ENCODE data around the gene CADPS.

CADPS gene

DNA sequence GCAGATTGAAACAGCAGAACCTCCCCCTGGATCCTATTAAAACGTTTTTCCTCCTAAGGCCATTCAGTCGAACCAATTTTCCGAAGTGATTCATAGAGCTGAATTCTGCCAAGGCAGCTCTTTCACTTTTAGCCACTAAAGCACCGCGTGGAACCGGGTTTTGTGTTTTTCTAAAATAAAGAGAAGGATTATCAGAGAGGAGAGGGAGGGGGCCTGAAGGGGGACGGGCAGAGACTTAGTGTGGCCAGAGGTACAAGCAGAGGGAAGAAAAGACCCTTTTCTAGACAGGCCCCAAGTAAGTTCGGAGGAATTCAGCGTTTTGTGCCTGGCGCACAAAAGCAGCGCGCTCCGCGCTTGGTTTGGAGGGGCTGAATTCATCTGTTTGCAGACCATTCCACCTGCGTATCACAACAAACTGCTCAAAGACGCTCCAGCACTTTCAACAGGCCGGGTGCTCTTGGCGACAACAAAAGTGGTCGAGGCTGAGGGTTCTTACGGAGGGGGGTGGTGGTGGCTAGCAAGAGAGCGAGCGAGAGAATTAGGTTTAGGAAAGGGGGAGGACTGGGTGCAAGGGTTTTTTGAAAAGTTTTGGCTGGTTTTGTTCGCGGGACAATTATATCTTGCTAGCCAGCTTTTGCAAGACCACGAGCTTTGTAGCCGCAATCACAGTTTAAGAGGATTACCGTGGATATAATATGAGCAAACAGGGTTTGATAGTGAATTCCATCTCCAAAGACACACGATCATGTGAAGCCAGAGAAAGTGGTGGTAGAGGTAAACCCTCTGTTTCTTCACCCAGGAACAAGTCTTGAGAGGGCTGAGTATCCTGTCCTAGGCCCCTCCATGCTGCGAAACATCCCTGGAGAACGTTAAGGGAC, 500.6 kb downstream of the CADPS start:
- no peak for DNase-seq (ENCODE audit: low read depth in 2 of 2)

GRCh38 chr3:62373714-62374333, 501.4 kb downstream of the CADPS start:
- no peak for DNase-seq (ENCODE audit: low read depth in 2 of 2)

GRCh38 chr3:62373215-62373614, 502.0 kb downstream of the CADPS start, which contains the start of gene FEZF2:
Gene FEZF2, minus strand, starts transcription at chr3:62373550. Its CDS starts 682 bp downstream, at chr3:62372868.
- DNase-seq (ENCODE audit: low read depth in 2 of 2), result no peak

GRCh38 chr3:62372621-62373041, 502.6 kb downstream of the CADPS start:
- DNase-seq (ENCODE audit: low read depth in 2 of 2), result no peak

DNA sequence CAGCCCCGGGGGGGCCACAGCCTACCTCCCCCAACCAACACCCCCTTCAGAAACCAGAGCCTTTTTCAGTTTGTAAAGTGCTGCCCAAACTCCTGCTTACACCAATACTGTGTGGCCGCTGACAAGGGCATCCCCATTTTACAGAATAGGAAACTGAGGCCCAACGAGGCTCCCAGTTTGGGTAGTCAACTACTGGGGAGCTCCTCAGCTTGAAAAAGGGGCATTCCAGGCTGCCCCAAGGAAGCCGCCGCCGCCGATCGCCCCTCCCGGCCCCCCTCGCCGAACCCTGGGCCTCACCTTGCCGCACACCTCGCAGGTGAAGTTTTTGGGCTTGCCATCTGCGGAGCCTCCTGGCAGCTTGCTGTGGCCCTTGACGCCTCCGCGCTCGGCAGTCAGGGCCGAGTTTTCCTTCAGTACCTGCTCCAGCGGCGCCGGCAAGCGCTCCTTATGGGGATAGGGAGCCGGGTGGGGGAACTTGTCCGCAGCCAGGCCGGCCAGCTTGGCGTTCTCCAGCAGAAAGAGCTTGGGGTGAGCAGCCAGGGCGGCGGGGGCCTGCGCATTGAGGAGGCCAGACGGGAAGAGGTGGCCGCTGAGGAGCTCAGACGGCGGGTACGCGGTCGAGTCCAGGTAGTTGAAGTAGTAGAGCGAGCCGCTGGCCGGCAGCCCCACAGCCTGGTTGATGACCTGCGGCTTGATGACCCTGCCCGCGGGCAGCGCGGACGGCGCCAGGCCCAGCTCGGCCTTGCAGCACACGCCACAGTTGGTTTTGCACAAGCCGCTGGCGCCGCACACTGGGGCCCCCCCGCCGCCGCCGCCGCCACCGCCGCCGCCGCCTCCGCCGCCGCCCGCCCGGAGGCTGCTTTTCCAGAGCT, 503.3 kb downstream of the CADPS start:
- DNase-seq (ENCODE audit: low read depth in 2 of 2), result no peak

- DNase-seq (ENCODE audit: low read depth in 2 of 2), result no peak
These were observed 504.1 kb downstream of the CADPS start for GRCh38 chr3:62370858-62371719.

DNA sequence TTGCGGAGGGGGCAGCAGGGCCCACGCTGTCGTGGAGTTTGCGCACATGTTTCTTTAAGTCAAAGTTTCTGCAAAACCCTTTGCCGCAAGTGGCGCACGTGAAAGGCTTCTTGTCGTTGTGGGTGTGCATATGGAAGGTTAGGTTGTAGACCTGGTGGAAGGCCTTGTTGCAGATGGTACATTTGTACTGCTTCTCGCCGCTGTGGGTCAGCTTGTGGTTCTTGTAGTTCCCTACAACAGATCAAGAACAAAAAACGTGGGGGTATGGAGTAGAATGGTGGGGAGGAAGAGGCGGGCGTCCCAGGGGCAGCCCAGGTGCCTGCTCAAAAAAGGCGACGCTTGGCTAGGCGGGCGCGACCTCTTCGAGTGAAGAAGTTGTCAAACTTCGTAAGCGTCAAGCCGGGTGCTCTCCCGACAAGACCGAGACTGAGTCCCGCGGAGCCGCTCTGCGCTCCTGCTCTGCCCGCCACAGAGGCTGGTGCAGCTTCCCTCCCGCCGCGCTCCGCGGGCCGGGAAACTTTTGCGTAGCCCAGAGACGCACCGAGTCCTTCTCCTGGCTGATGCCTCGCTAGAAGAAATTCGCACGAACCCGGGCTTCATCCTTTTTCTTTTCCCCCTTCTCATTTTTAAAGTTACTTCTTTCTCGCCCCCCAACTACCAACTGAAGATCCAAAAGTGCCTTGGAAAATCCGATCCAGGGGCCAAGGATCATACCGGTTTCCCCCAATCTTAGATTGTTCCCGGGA, 504.9 kb downstream of the CADPS start:
- no peak for DNase-seq (ENCODE audit: low read depth in 2 of 2)

- no peak for DNase-seq (ENCODE audit: low read depth in 2 of 2)
These were observed 505.8 kb downstream of the CADPS start for GRCh38 chr3:62369476-62369743.

- DNase-seq (ENCODE audit: low read depth in 2 of 2), result no peak
These were observed 506.3 kb downstream of the CADPS start for GRCh38 chr3:62368705-62369475.

DNA sequence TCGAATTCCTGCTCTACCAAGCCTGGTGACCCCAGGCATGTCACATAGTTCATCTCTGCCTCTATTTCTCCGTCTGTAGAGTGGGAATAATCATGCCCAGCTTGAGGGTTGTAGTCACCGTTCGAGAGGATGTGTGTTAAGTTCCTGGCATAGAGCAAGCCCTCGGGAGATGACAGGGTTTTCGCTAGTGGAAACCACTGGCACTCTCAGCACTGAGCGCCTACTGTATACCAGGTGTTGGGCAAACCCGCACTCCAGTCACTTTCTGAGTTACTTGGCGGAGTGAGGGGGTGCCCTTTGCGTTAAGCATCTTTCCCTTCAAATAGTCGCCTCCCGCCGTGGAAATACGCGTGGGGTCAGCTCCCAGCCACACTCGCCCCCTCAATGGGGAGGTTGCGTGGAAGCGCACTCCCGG, 506.9 kb downstream of the CADPS start:
- no peak for DNase-seq (ENCODE audit: low read depth in 2 of 2)

GRCh38 chr3:62367763-62368195, 507.4 kb downstream of the CADPS start:
- DNase-seq (ENCODE audit: low read depth in 2 of 2), result no peak

GRCh38 chr3:62366126-62366484, 509.1 kb downstream of the CADPS start:
- no peak for DNase-seq (ENCODE audit: low read depth in 2 of 2)

- no peak for DNase-seq (ENCODE audit: low read depth in 2 of 2)
These were observed 509.7 kb downstream of the CADPS start for GRCh38 chr3:62365391-62366125.

GRCh38 chr3:62364191-62364590, 511.0 kb downstream of the CADPS start:
- no peak for DNase-seq (ENCODE audit: low read depth in 2 of 2)

GRCh38 chr3:62363275-62363674, 511.9 kb downstream of the CADPS start:
- DNase-seq (ENCODE audit: low read depth in 2 of 2), result no peak

- DNase-seq (ENCODE audit: low read depth in 2 of 2), result no peak
These were observed 513.4 kb downstream of the CADPS start for GRCh38 chr3:62361824-62362223.

DNA sequence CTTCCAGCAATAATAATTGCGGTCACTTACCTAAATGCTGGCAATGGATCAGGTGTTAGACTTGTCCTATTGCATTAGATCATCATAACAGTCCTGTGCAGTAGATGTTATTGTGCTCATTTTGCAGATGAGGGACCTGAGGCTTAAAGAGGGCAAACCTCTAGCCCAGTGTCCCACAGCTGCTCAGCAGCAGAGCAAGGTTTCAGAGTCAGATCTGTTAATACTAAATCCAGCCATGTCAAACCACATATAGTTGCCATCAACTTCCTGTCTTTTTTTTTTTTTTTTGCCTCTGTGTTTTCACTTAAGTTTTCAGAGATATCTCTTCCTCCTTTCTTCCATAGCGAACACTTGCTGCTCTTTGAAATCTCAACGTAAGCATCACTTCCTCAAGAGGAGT, 514.0 kb downstream of the CADPS start:
- no peak for DNase-seq (ENCODE audit: low read depth in 2 of 2)

GRCh38 chr3:62359531-62359930, 515.7 kb downstream of the CADPS start:
- DNase-seq (ENCODE audit: low read depth in 2 of 2), result no peak

- DNase-seq (ENCODE audit: low read depth in 2 of 2), result no peak
These were observed 518.9 kb downstream of the CADPS start for GRCh38 chr3:62356356-62356755.
